Left kidney (tissue), 2 donors: ENCODE measurements around the gene DOCK1. TPM values are rescaled to one million over a fixed set of nuclear protein-coding genes. Genes with fewer than 3 reads are reported as not detected.

Experiments
- DNase-seq: peaks from one replicate; pipeline ENCODE4 v3.0.0-alpha.2; 2013
- polyA plus RNA-seq: library from polyadenylated mRNA; unstranded; fragments of 120-200 nt; gene quantifications from one replicate; pipeline ENCODE4 v1.2.1, GENCODE V29; 2013; ENCODE audit not compliant: insufficient read length

DOCK1 gene
- polyA plus RNA-seq, 1 donor = 70.0 TPM

- no peak for DNase-seq
Observed at GRCh38 chr10:127009366-127009765, 104.1 kb downstream of the DOCK1 start.

GRCh38 chr10:127011174-127011573, 105.9 kb downstream of the DOCK1 start:
- no peak for DNase-seq

GRCh38 chr10:127012071-127012768, 107.0 kb downstream of the DOCK1 start:
- no peak for DNase-seq

GRCh38 chr10:127012769-127013152, 107.5 kb downstream of the DOCK1 start:
- peak; percentile 56 for DNase-seq

- peak; percentile 53 for DNase-seq
Observed at GRCh38 chr10:127013211-127013656, 108.0 kb downstream of the DOCK1 start.

- DNase-seq = no peak
Observed at GRCh38 chr10:127013691-127014473, 108.7 kb downstream of the DOCK1 start.

- DNase-seq = no peak
Observed at GRCh38 chr10:127014671-127015070, 109.4 kb downstream of the DOCK1 start.

GRCh38 chr10:127015373-127015772, 110.1 kb downstream of the DOCK1 start:
- no peak for DNase-seq

GRCh38 chr10:127016331-127016730, 111.1 kb downstream of the DOCK1 start:
- DNase-seq = no peak

- no peak for DNase-seq
Observed at GRCh38 chr10:127017541-127018297, 112.5 kb downstream of the DOCK1 start.

GRCh38 chr10:127018298-127018650, 113.0 kb downstream of the DOCK1 start:
- DNase-seq = no peak

- DNase-seq = no peak
Observed at GRCh38 chr10:127018766-127019165, 113.5 kb downstream of the DOCK1 start.

GRCh38 chr10:127020260-127020659, 115.0 kb downstream of the DOCK1 start:
- no peak for DNase-seq

GRCh38 chr10:127021801-127022200, 116.6 kb downstream of the DOCK1 start:
- DNase-seq = no peak

- DNase-seq = no peak
Observed at GRCh38 chr10:127024685-127025435, 119.6 kb downstream of the DOCK1 start.

- no peak for DNase-seq
Observed at GRCh38 chr10:127027786-127028185, 122.6 kb downstream of the DOCK1 start.

- DNase-seq = no peak
Observed at GRCh38 chr10:127028556-127028955, 123.3 kb downstream of the DOCK1 start.

- no peak for DNase-seq
Observed at GRCh38 chr10:127029061-127029460, 123.8 kb downstream of the DOCK1 start.

GRCh38 chr10:127033216-127034033, 128.2 kb downstream of the DOCK1 start:
- no peak for DNase-seq

GRCh38 chr10:127034034-127034633, 128.9 kb downstream of the DOCK1 start:
- DNase-seq = no peak

GRCh38 chr10:127034790-127035189, 129.6 kb downstream of the DOCK1 start:
- DNase-seq = no peak
